GM12878 (cell line): ENCODE measurements around the gene LRRC56. TPM values are rescaled to one million over a fixed set of nuclear protein-coding genes. Genes with fewer than 3 reads are reported as not detected.
A peak's percentile ranks its signal among the peaks of the same experiment; 100 is the strongest.

Source experiments
- ATAC-seq: fragments of 200-7000 bp; cut with Tn5 transposase; 3 replicates; pipeline ENCODE4 v1.9.1; 2020; ENCODE audit warnings: mild to moderate bottlenecking, moderate library complexity
- BruUV-seq: library from RNA; stranded (reverse); fragments of 400-500 nt; replicated peaks from 2 replicates; lab custom pipeline; 2021; lab: Mats Ljungman, UMichigan
- CTCF ChIA-PET: fragments of 300-600 bp; sonication (Branson Sonifier 250); formaldehyde crosslinking; extraction: SDS; loops from one replicate; lab custom pipeline; 2021; ENCODE audit warnings: inconsistent platforms; lab: Yijun Ruan, JAX
- POLR2A ChIA-PET: fragments of 350-600 bp; formaldehyde crosslinking; extraction: SDS; loops from one replicate; lab custom pipeline; 2021; ENCODE audit warnings: inconsistent platforms; lab: Charles Lee
- RAD21 ChIA-PET: fragments of 300-600 bp; sonication (Branson Sonifier 250); formaldehyde crosslinking; loops from one replicate; lab custom pipeline; 2023; ENCODE audit warnings: antibody characterized with exemption; ENCODE audit not compliant: unreplicated experiment; lab: Charles Lee
- SMC1A ChIA-PET: fragments of 300-600 bp; sonication (Branson Sonifier 250); formaldehyde crosslinking; loops from one replicate; lab custom pipeline; 2023; ENCODE audit not compliant: unreplicated experiment, uncharacterized antibody; lab: Charles Lee
- DNase-seq: peaks from one replicate; pipeline ENCODE4 v3.0.0-alpha.2; 2011; ENCODE audit warnings: low read depth, low spot score
- FAIRE-seq: peaks from 3 replicates; lab custom pipeline; 2011; peaks lifted over from hg19 to GRCh38; lab: Jason Lieb, UNC
- H2AFZ ChIP-seq: 2 replicates; pipeline ENCODE4 v1.6.0; 2011; ENCODE audit warnings: low read depth, low read length, control low read depth; ENCODE audit not compliant: control insufficient read depth
- H3K27ac ChIP-seq: 2 replicates; pipeline ENCODE4 v1.5.1; 2011; ENCODE audit warnings: control low read depth; ENCODE audit not compliant: control insufficient read depth, insufficient read depth
- H3K27me3 ChIP-seq, 2 experiments: replicated peaks in 1 of 2; 2 replicates each; pipeline versions ENCODE4 v1.6.0 to v1.6.1; 2011; ENCODE audit warnings: low read length in 1 of 2; ENCODE audit not compliant: control insufficient read depth in 2 of 2, insufficient read depth in 2 of 2
- H3K36me3 ChIP-seq, 2 experiments: 2 replicates each; pipeline ENCODE4 v1.5.1; 2011; ENCODE audit warnings: low read length in 1 of 2; ENCODE audit not compliant: control insufficient read depth in 2 of 2, insufficient read depth in 2 of 2
- H3K4me1 ChIP-seq: 2 replicates; pipeline ENCODE4 v1.6.1; 2011; ENCODE audit warnings: mild to moderate bottlenecking, low read length, moderate library complexity, mixed read lengths; ENCODE audit not compliant: control insufficient read depth, insufficient read depth
- H3K4me2 ChIP-seq: 2 replicates; pipeline ENCODE4 v1.6.0; 2011; ENCODE audit warnings: control low read depth; ENCODE audit not compliant: control insufficient read depth, insufficient read depth
- H3K4me3 ChIP-seq: fragments of 200-600 bp; sonication (generic); 2 replicates; pipeline ENCODE4 v1.5.1; 2016
- H3K79me2 ChIP-seq: 2 replicates; pipeline ENCODE4 v1.6.0; 2011; ENCODE audit warnings: low read length; ENCODE audit not compliant: control insufficient read depth, insufficient read depth
- H3K9ac ChIP-seq: 2 replicates; pipeline ENCODE4 v1.8.0; 2011; ENCODE audit warnings: low read length, control low read depth, mixed read lengths; ENCODE audit not compliant: control insufficient read depth, insufficient read depth
- H3K9me3 ChIP-seq: replicated peaks from 3 replicates; pipeline ENCODE4 v1.5.1; 2011; ENCODE audit warnings: mild to moderate bottlenecking, low read length; ENCODE audit not compliant: control insufficient read depth, insufficient read depth
- H4K20me1 ChIP-seq: 2 replicates; pipeline ENCODE4 v1.6.0; 2011; ENCODE audit not compliant: control insufficient read depth, insufficient read depth
- CHD1 ChIP-seq: IDR thresholded peaks from 2 replicates; pipeline ENCODE4 v1.6.1; 2012; ENCODE audit warnings: low read depth, low read length, improper control_type of control experiment
- EED ChIP-seq: sonication (generic); IDR thresholded peaks from 2 replicates; pipeline ENCODE4 v1.6.1; 2016; ENCODE audit warnings: antibody characterized with exemption, low read depth
- IRF5 ChIP-seq: fragments of 450-650 bp; IDR thresholded peaks from 2 replicates; pipeline ENCODE4 v1.6.1; 2017; ENCODE audit warnings: borderline replicate concordance
- MLLT1 ChIP-seq: fragments of 450-650 bp; IDR thresholded peaks from 2 replicates; pipeline ENCODE4 v1.6.1; 2016; ENCODE audit warnings: mild to moderate bottlenecking
- POLR2A ChIP-seq: IDR thresholded peaks from 2 replicates; pipeline ENCODE4 v1.6.1; 2011; ENCODE audit warnings: low read depth, mild to moderate bottlenecking, low read length
- SPI1 ChIP-seq: IDR thresholded peaks from 2 replicates; pipeline ENCODE4 v1.6.1; 2011; ENCODE audit warnings: low read depth, mild to moderate bottlenecking, low read length, moderate library complexity, borderline replicate concordance; ENCODE audit not compliant: insufficient read depth
- WGBS: methylation state at CpG from one replicate; pipeline ENCODE4 v1.1.6; 2016; ENCODE audit warnings: low lambda C conversion rate; ENCODE audit not compliant: insufficient replicate concordance, insufficient coverage; ENCODE audit errors: missing lambda C conversion rate; 5-methylcytosine and 5-hydroxymethylcytosine counted together
- in situ Hi-C: fragments of 300-500 bp; cut with MboI; formaldehyde crosslinking; loops from 9 replicates; pipeline ENCODE4 v1.14.3; 2018; ENCODE audit warnings: mixed read lengths
- intact Hi-C: fragments of 100-400 bp; cut with micrococcal nuclease; formaldehyde crosslinking; loops from one replicate; pipeline ENCODE4 v1.14.2; 2022; ENCODE audit not compliant: unreplicated experiment
- polyA plus RNA-seq, 11 experiments: library from polyadenylated mRNA; depleted of rRNA in 4 of 11; unstranded in 6 of 11; stranded (reverse) in 5 of 11; fragments of >200 nt; fragmentation: Nextera tagmentation in 4 of 11; fragmentation: Illumina TruSeq in 1 of 11; extraction: Ambion mirVana in 4 of 11; extraction: Trizol in 1 of 11; gene quantifications; 1 replicate in 1 of 11; 2 replicates in 10 of 11; pipeline versions ENCODE4 v1.2.1 to v1.2.3, GENCODE V29; 2011 to 2016; ENCODE audit warnings: inconsistent platforms in 2 of 11, missing spikeins in 2 of 11, low read depth in 1 of 11
- total RNA-seq, 4 experiments: library from RNA; depleted of rRNA in 3 of 4; stranded (reverse); fragments of >200 nt in 3 of 4; fragmentation: Illumina TruSeq in 1 of 4; extraction: Trizol in 1 of 4; gene quantifications; 2 replicates each; pipeline versions ENCODE4 v1.2.1 to v1.2.3, GENCODE V29; 2013 to 2021

Gene LRRC56
- total and polyA plus RNA-seq, 10 of the 15 experiments (the other 5 are each of a cell fraction or from before 2014, with no cell fraction given) = 0.02 to 1.9 (median 0.75) TPM; not detected in 1

GRCh38 chr11:593347-593746 is 56.0 kb downstream of the LRRC56 start (continued):
- TF ChIP-seq MLLT1 = no peak

GRCh38 chr11:595400-595799 is 58.1 kb downstream of the LRRC56 start:
- peaks cover 26 to 49% of the 10 kb centered on the region in 2 experiments; a peak in 3 of 4 replicates for H3K36me3 ChIP-seq
- SMC1A ChIA-PET = no interaction called here
- no peak for FAIRE-seq

More at GRCh38 chr11:595400-595799, 58.1 kb downstream of the LRRC56 start:
- TF ChIP-seq SPI1 = no peak
- TF ChIP-seq CHD1 = no peak
- TF ChIP-seq POLR2A = 0 out of 2 replicates have a peak, but pooled peaks have one; percentile 21
- no peak for TF ChIP-seq IRF5
- no peak for TF ChIP-seq EED
- in situ Hi-C loops = no loop called here
- DNase-seq (no peak), ATAC-seq (no peak)
- Histone ChIP-seq H3K9me3 (no peaks in the 10 kb centered on the region), H3K4me2 (no peak overlapping the region), H3K27me3 (no peaks in the 10 kb centered on the region), H3K79me2 (no peaks in the 10 kb centered on the region), H2AFZ (no peak overlapping the region), H3K4me1 (no peaks in the 10 kb centered on the region), H4K20me1 (no peaks in the 10 kb centered on the region), H3K4me3 (no peak overlapping the region), H3K9ac (no peak overlapping the region), H3K27ac (no peak overlapping the region)
- CTCF ChIA-PET = no interaction called here
- BruUV-seq = no TSS peak
- intact Hi-C loops = no loop called here
- RAD21 ChIA-PET = no interaction called here
- POLR2A ChIA-PET = no interaction called here
- WGBS = 84% methylated on average over 10 of the region's 10 CpGs
